ENCODE data around the gene WASF3.

Gene WASF3

GRCh38 chr13:26589226-26589625 lies 31.7 kb downstream of the WASF3 start:
- no peak for DNase-seq (ENCODE audit: low read depth in 2 of 3, low spot score in 2 of 3)

GRCh38 chr13:26589754-26590153 lies 32.3 kb downstream of the WASF3 start:
- DNase-seq (ENCODE audit: low read depth in 2 of 3, low spot score in 2 of 3) = no peak

- no peak for DNase-seq (ENCODE audit: low read depth in 2 of 3, low spot score in 2 of 3)
Observed at GRCh38 chr13:26590379-26590778, 32.9 kb downstream of the WASF3 start.

GRCh38 chr13:26590951-26591350 lies 33.5 kb downstream of the WASF3 start:
- no peak for DNase-seq (ENCODE audit: low read depth in 2 of 3, low spot score in 2 of 3)

- no peak for DNase-seq (ENCODE audit: low read depth in 2 of 3, low spot score in 2 of 3)
Observed at GRCh38 chr13:26591672-26592071, 34.2 kb downstream of the WASF3 start.

- no peak for DNase-seq (ENCODE audit: low read depth in 2 of 3, low spot score in 2 of 3)
Observed at GRCh38 chr13:26593661-26594060, 36.2 kb downstream of the WASF3 start.

GRCh38 chr13:26594363-26594762 lies 36.9 kb downstream of the WASF3 start:
- no peak for DNase-seq (ENCODE audit: low read depth in 2 of 3, low spot score in 2 of 3)

- no peak for DNase-seq (ENCODE audit: low read depth in 2 of 3, low spot score in 2 of 3)
Observed at GRCh38 chr13:26596458-26596857, 39.0 kb downstream of the WASF3 start.

GRCh38 chr13:26599403-26599802 lies 41.9 kb downstream of the WASF3 start:
- no peak for DNase-seq (ENCODE audit: low read depth in 2 of 3, low spot score in 2 of 3)

- DNase-seq (ENCODE audit: low read depth in 2 of 3, low spot score in 2 of 3) = no peak
Observed at GRCh38 chr13:26599860-26600259, 42.4 kb downstream of the WASF3 start.

GRCh38 chr13:26600343-26600742 lies 42.9 kb downstream of the WASF3 start:
- DNase-seq (ENCODE audit: low read depth in 2 of 3, low spot score in 2 of 3) = no peak

GRCh38 chr13:26601669-26602068 lies 44.2 kb downstream of the WASF3 start:
- no peak for DNase-seq (ENCODE audit: low read depth in 2 of 3, low spot score in 2 of 3)

GRCh38 chr13:26602783-26603182 lies 45.3 kb downstream of the WASF3 start:
- DNase-seq (ENCODE audit: low read depth in 2 of 3, low spot score in 2 of 3) = no peak

GRCh38 chr13:26604784-26605545 lies 47.5 kb downstream of the WASF3 start:
- no peak for DNase-seq (ENCODE audit: low read depth in 2 of 3, low spot score in 2 of 3)

- DNase-seq (ENCODE audit: low read depth in 2 of 3, low spot score in 2 of 3) = no peak
Observed at GRCh38 chr13:26605845-26606244, 48.4 kb downstream of the WASF3 start.

GRCh38 chr13:26606631-26607030 lies 49.1 kb downstream of the WASF3 start:
- DNase-seq (ENCODE audit: low read depth in 2 of 3, low spot score in 2 of 3) = no peak

GRCh38 chr13:26614721-26615120 lies 57.2 kb downstream of the WASF3 start:
- no peak for DNase-seq (ENCODE audit: low read depth in 2 of 3, low spot score in 2 of 3)

GRCh38 chr13:26616126-26616525 lies 58.6 kb downstream of the WASF3 start:
- DNase-seq (ENCODE audit: low read depth in 2 of 3, low spot score in 2 of 3) = no peak

GRCh38 chr13:26618726-26619125 lies 61.2 kb downstream of the WASF3 start:
- DNase-seq (ENCODE audit: low read depth in 2 of 3, low spot score in 2 of 3) = no peak

- DNase-seq (ENCODE audit: low read depth in 2 of 3, low spot score in 2 of 3) = no peak
Observed at GRCh38 chr13:26619358-26619757, 61.9 kb downstream of the WASF3 start.

GRCh38 chr13:26621731-26622401 lies 64.4 kb downstream of the WASF3 start:
- no peak for DNase-seq (ENCODE audit: low read depth in 2 of 3, low spot score in 2 of 3)

- DNase-seq (ENCODE audit: low read depth in 2 of 3, low spot score in 2 of 3) = no peak
Observed at GRCh38 chr13:26623125-26623524, 65.6 kb downstream of the WASF3 start.

- no peak for DNase-seq (ENCODE audit: low read depth in 2 of 3, low spot score in 2 of 3)
Observed at GRCh38 chr13:26624572-26624971, 67.1 kb downstream of the WASF3 start.
